Measurements from ENCODE around the gene ENOX2.
"Not testable (repeated sequence)": the region's sequence is repeated elsewhere in the genome, so short reads cannot be mapped to it uniquely, and the experiment has no call there.

Gene ENOX2

GRCh38 chrX:130902783-130903613 lies at the start of gene ENOX2:
Gene ENOX2, minus strand, starts transcription at chrX:130903209. Its CDS starts 199,993 bp downstream, at chrX:130703216.
- Mint-ChIP-seq H3K27ac (no peak within 1 kb of the TSS), H3K36me3 (peaks cover 1 to 8% of the 10 kb centered on the region in 2 donors), H3K4me1 (peaks cover 3 to 10% of the 10 kb centered on the region in 2 donors), H3K4me3 (no peak within 1 kb of the TSS), H3K9me3 (no peaks in the 10 kb centered on the region), H3K27me3 (peaks cover 0 to 4% of the 10 kb centered on the region in 2 donors)
- DNase-seq (peak; percentile 87), ATAC-seq (replicated peaks) (peak; percentile 96 to 97)

- Mint-ChIP-seq H3K36me3 (peaks cover 0 to 1% of the 10 kb centered on the region in 2 donors), H3K4me3 (no peak overlapping the region), H3K9me3 (peaks cover 0 to 4% of the 10 kb centered on the region in 2 donors), H3K4me1 (no peaks in the 10 kb centered on the region), H3K27me3 (peaks cover 21 to 27% of the 10 kb centered on the region in 2 donors), H3K27ac (no peak overlapping the region)
- ATAC-seq (replicated peaks) (no peak), DNase-seq (no peak)
Measured at GRCh38 chrX:130952266-130953043, 49.4 kb upstream of the ENOX2 start.

GRCh38 chrX:130944230-130944629 lies 41.2 kb upstream of the ENOX2 start:
- DNase-seq (no peak), ATAC-seq (replicated peaks) (no peak)
- Mint-ChIP-seq H3K4me3 (no peak overlapping the region), H3K27ac (no peak overlapping the region), H3K4me1 (no peaks in the 10 kb centered on the region), H3K9me3 (peaks cover 2 to 9% of the 10 kb centered on the region in 2 donors), H3K36me3 (no peaks in the 10 kb centered on the region), H3K27me3 (peaks cover 6 to 15% of the 10 kb centered on the region in 2 donors)

GRCh38 chrX:130937101-130937500 lies 34.1 kb upstream of the ENOX2 start:
- ATAC-seq (replicated peaks) = no peak
- H3K9me3 Mint-ChIP-seq = no peaks in the 10 kb centered on the region

GRCh38 chrX:130933358-130933757 lies 30.3 kb upstream of the ENOX2 start:
- DNase-seq = no peak
- ATAC-seq (replicated peaks) = no peak
- H3K27ac Mint-ChIP-seq = no peak overlapping the region
- H3K27me3 Mint-ChIP-seq = peaks cover 0 to 2% of the 10 kb centered on the region in 2 donors
- no peaks in the 10 kb centered on the region for H3K9me3 Mint-ChIP-seq
- no peaks in the 10 kb centered on the region for H3K4me1 Mint-ChIP-seq
- H3K36me3 Mint-ChIP-seq = no peaks in the 10 kb centered on the region
- H3K4me3 Mint-ChIP-seq = no peak overlapping the region

More at GRCh38 chrX:130937101-130937500, 34.1 kb upstream of the ENOX2 start:
- H3K36me3 Mint-ChIP-seq = no peaks in the 10 kb centered on the region
- no peaks in the 10 kb centered on the region for H3K27me3 Mint-ChIP-seq
- H3K4me1 Mint-ChIP-seq = no peaks in the 10 kb centered on the region
- H3K27ac Mint-ChIP-seq = no peak overlapping the region
- DNase-seq = no peak
- no peak overlapping the region for H3K4me3 Mint-ChIP-seq

DNA sequence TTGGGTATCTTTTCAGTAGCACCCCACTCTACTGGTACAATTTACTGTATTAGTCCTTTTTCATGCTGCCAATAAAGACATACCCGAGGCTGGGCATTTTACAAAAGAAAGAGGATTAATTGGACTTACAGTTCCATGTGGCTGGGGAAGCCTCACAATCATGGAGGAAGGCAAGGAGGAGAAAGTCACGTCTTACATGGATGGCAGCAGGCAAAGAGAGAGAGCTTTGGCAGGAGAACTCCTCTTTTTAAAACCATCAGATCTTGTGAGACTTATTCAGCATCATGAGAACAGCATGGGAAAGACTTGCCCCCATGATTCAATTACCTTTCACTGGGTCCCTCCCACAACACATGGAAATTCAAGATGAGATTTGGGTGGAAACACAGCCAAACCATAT lies 17.4 kb upstream of the ENOX2 start:
- H3K27ac Mint-ChIP-seq; H3K36me3 Mint-ChIP-seq; H3K9me3 Mint-ChIP-seq; H3K4me3 Mint-ChIP-seq; H3K27me3 Mint-ChIP-seq; H3K4me1 Mint-ChIP-seq; DNase-seq; ATAC-seq (replicated peaks): not testable (repeated sequence)

DNA sequence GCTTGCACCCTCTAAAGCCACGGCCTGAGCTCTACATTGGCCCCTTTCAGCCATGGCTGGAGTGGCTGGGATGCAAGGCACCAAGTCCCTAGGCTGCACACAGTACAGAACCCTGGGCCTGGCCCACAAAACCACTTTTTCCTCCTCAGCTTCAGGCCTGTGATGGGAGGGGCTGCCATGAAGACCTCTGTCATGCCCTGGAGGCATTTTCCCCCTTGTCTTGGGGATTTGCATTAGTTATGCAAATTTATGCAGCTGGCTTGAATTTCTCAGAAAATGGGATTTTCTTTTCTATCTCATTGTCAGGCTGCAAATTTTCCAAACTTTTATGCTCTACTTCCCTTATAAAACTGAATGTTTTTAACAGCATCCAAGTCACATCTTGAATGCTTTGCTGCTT lies 16.7 kb upstream of the ENOX2 start:
- not testable (repeated sequence) for H3K27me3 Mint-ChIP-seq; H3K27ac Mint-ChIP-seq; H3K9me3 Mint-ChIP-seq; H3K36me3 Mint-ChIP-seq; ATAC-seq (replicated peaks); H3K4me1 Mint-ChIP-seq; DNase-seq; H3K4me3 Mint-ChIP-seq

DNA sequence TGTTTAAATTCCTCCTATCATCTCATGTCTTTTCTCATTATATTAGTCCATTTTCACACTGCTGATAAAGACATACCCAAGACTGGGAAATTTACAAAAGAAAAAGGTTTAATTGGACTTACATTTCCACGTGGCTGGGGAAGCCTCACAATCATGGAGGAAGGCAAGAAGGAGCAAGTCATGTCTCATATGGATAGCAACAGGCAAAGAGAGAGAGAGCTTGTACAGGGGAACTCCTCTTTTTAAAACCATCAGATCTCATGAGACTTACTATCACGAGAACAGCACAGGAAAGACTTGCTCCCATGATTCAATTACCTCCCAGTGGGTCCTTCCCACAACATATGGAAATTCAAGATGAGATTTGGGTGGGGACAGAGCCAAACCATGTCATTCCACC lies 15.5 kb upstream of the ENOX2 start:
- ATAC-seq (replicated peaks); H3K4me3 Mint-ChIP-seq; H3K27ac Mint-ChIP-seq; H3K9me3 Mint-ChIP-seq; H3K36me3 Mint-ChIP-seq; DNase-seq; H3K27me3 Mint-ChIP-seq; H3K4me1 Mint-ChIP-seq: not testable (repeated sequence)

DNA sequence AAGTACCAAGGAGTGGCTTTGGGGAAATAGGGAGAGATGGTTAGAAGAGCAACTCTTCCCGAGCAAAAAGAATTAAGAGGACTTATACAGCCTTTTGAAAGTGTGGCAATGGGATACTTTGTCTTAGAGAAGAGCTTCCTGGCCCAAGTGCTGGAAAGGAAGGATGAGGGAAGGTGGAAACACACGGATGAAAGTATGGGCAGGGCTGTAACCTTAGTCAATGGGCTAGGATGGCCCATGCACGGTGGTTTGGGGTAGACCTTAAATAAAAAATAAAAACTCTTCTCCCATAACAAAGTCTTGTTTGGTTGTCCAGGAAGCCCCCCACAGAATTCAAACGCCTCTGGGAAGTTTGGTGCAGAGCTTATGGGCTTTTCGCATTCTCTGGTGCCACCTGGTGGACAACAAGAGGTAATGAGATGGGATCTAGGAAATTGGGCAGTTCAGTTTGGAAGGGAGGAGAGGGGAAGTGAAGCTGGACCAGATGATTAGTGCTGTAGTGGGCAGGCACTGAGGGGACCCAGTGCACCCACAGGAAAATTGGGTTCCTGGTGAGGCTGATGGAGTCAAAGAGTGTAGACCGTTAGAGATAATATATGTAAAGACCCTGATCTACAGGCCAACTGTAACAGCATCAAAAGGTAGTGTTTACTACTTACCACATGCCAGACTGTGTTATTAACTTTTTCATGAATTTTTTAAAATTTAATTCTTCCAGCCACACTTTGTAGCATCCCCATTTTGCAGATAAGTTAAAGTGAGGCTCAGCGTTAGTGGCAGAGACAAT lies 13.8 kb upstream of the ENOX2 start:
- Mint-ChIP-seq H3K4me3 (no peak overlapping the region), H3K27ac (no peak overlapping the region), H3K9me3 (no peaks in the 10 kb centered on the region), H3K27me3 (peaks cover 6 to 9% of the 10 kb centered on the region in 2 donors), H3K4me1 (peaks cover 0 to 1% of the 10 kb centered on the region in 2 donors), H3K36me3 (no peaks in the 10 kb centered on the region)
- peak; percentile 14 for DNase-seq
- ATAC-seq (replicated peaks) = peak; percentile 60 to 68

GRCh38 chrX:130915302-130915701 lies 12.3 kb upstream of the ENOX2 start:
- Mint-ChIP-seq H3K4me1 (peaks cover 0 to 1% of the 10 kb centered on the region in 2 donors), H3K4me3 (no peak overlapping the region), H3K27ac (no peak overlapping the region), H3K36me3 (no peaks in the 10 kb centered on the region), H3K27me3 (peaks cover 3 to 5% of the 10 kb centered on the region in 2 donors), H3K9me3 (no peaks in the 10 kb centered on the region)
- no peak for ATAC-seq (replicated peaks)
- no peak for DNase-seq

- DNase-seq (no peak), ATAC-seq (replicated peaks) (no peak)
- Mint-ChIP-seq H3K9me3 (no peaks in the 10 kb centered on the region), H3K36me3 (no peaks in the 10 kb centered on the region), H3K27ac (no peak overlapping the region), H3K4me3 (no peak overlapping the region), H3K27me3 (peaks cover 0 to 4% of the 10 kb centered on the region in 2 donors), H3K4me1 (no peaks in the 10 kb centered on the region)
Measured at GRCh38 chrX:130909469-130910136, 6.6 kb upstream of the ENOX2 start.

GRCh38 chrX:130906776-130907175 lies 3.8 kb upstream of the ENOX2 start:
- H3K9me3 Mint-ChIP-seq = no peaks in the 10 kb centered on the region
- no peaks in the 10 kb centered on the region for H3K36me3 Mint-ChIP-seq
- ATAC-seq (replicated peaks) = no peak
- DNase-seq = no peak
- peaks cover 0 to 4% of the 10 kb centered on the region in 2 donors for H3K27me3 Mint-ChIP-seq
- no peak overlapping the region for H3K27ac Mint-ChIP-seq
- no peak overlapping the region for H3K4me3 Mint-ChIP-seq
- H3K4me1 Mint-ChIP-seq = peaks cover 3 to 8% of the 10 kb centered on the region in 2 donors

- no peak for DNase-seq
- H3K9me3 Mint-ChIP-seq = no peaks in the 10 kb centered on the region
- H3K4me3 Mint-ChIP-seq = no peak overlapping the region
- peaks cover 3 to 8% of the 10 kb centered on the region in 2 donors for H3K36me3 Mint-ChIP-seq
- H3K4me1 Mint-ChIP-seq = peaks cover 3 to 10% of the 10 kb centered on the region in 2 donors
- peaks cover 0 to 4% of the 10 kb centered on the region in 2 donors for H3K27me3 Mint-ChIP-seq
- no peak overlapping the region for H3K27ac Mint-ChIP-seq
- ATAC-seq (replicated peaks) = no peak
Measured at GRCh38 chrX:130902446-130902782, 595 bp downstream of the ENOX2 start.

All from stimulated activated naive B cell treated with anti-CD40 and anti-IgM and Interleukin-4, amounts not matched to agents 10 μg/mL and 1 μg/mL and 100 μg/mL, for 72 hours (primary cell).